Activated T-helper 1 cell treated with anti-CD3 and anti-CD28 coated beads, Interleukin-2, amount 50 U/mL, for 16 hours (primary cell): Measurements from ENCODE around the gene DPM1.
"Not testable (repeated sequence)": the region's sequence is repeated elsewhere in the genome, so short reads cannot be mapped to it uniquely, and the experiment has no call there.

Experiments used
- DNase-seq, 2 donors: peaks; one replicate each; pipeline ENCODE4 v3.0.0-alpha.2; 2020; ENCODE audit warnings: low read depth in 1 of 2, low spot score in 1 of 2

Gene DPM1

DNA sequence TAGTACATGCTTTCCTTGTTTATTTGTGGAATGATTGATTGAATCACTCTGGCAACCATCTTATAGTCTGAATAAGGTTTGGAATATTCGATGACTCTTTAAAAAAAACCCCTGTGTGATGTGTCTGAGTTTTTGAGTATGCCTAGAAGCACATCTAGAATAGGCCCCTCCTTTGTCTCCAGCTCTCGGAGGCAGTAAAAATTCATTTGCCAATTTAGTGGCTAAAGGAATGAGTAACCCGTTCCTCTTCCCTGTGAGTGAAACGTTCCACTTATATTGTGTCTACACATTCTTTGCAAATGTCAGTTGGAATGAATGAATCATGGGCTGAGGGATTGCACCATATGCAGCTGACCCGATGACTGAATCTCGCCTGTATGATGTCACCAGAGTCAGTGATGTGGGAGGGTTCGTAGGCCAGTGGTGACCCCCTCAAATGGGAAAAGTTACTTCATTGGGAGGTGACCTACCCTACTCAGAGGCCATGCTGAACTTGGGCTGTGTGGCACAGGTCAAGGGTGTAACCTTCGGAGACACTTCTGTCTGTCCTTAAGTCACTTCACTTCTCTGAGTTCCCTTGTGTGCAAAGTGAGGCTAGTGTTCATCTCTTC lies 21.8 kb upstream of the DPM1 start:
- no peak for DNase-seq

- not testable (repeated sequence) for DNase-seq
These were observed 20.2 kb upstream of the DPM1 start for GRCh38 chr20:50978533-50978932.

DNA sequence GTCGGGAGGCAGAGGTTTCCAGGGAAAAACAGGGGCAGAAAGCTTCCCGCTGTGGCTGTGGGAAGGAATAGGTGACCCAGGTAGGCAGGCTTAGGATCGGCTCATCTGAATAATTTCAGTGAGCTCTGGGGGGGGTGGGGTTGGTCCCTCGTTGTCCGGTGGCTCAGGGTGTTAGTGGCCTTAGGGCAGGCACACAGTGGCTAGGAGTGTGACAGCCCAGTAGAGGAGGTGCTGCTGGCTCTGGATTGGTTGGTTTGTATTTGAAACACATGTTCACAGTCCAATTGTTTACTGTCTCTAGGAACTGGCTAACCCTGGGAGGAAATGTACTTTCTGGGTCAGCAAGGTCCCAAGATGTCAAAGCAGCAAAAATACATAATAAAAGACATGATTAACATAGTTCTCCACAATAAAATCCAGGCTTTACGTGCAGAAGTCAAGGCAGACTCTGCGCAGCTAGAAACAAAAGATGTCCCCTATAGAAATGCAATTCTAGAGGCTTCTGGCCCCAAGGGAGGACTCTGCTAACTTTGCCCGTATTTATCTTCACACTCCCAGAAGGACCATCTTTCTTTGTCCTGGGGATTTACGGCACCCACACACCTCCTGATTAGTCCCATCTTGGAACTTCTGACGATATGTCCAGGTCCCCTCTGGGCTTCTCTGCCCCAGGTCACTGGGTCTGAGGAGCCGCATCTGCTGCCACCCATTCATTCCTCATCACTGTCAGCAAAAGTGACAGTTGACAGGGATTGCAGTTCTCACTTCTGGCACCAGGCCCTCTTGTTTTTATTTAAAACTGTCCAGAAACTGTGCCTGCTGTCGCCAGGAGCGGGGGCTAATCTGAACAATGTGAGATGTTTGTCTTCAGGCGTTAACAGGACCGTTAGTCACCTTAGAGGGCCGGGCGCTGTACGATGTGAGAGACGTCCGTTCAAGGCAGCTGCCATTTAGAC lies 19.0 kb upstream of the DPM1 start:
- no peak for DNase-seq

DNA sequence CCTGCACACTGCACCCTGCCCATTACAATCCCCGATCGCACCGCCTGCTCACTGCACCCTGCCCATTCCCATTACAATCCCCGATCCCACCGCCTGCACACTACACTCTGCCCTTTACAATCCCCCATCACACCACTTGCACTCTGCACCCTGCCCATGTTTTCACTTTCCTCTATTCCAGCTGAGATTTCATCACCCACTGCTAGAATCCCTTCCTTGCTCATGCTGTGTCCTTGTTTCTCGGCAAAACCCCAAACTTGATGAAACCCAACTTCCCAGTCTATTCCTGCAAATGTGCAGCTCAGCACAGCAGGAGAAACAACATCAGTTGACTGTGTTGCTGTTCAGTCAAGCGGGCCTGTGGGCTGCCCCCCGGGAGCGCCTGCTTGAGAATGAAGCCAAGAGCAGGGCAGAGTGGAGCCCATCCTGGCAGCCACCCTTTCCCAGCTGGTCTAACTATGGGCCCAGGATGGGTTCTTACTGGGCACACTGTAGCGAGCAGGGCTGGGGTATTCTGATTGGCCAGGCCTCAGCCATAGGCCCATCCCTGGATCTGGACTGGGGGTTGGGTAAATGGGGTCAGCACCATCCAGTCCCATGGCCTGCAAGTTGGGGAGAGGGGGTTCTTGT lies 17.5 kb upstream of the DPM1 start:
- DNase-seq = no peak

DNA sequence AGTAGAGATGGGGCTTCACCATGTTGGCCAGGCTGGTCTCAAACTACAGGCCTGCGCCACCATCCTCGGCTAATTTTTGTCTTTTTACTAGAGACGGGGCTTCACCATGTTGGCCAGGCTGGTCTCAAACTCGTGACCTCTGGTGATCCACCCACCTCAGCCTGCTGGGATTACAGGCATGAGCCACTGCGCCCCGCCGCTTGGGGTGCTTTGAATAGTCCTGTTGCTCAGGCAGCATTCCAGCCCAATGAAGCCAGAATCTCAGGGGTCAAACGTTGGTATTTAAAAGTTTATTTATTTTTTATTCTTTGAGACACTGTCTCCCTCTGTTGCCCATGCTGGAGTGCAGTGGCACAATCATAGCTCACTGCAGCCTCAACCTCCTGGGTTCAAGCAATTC lies 11.6 kb upstream of the DPM1 start:
- DNase-seq = no peak

- no peak for DNase-seq
These were observed 11.1 kb upstream of the DPM1 start for GRCh38 chr20:50969435-50969834.

DNA sequence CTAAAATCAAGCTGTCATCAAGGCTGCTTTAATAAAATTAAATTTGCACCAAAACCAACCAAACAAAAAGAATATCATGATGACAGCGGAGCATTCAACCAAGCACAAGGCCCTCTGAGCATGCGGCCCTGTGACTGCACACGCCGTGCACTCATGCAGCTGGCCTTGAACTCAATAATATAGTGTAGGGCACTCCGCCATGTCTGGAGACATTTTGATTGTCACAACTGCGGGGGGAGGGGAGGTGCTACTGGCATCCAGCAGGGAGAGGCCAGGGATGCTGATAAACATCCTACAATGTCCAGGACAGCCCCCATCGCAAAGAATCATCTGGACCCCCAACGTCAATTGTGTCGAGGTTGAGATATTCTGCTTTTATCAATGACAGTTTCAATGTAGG lies 10.0 kb upstream of the DPM1 start:
- DNase-seq = no peak

GRCh38 chr20:50967586-50967985 lies 9.3 kb upstream of the DPM1 start:
- DNase-seq = no peak

DNA sequence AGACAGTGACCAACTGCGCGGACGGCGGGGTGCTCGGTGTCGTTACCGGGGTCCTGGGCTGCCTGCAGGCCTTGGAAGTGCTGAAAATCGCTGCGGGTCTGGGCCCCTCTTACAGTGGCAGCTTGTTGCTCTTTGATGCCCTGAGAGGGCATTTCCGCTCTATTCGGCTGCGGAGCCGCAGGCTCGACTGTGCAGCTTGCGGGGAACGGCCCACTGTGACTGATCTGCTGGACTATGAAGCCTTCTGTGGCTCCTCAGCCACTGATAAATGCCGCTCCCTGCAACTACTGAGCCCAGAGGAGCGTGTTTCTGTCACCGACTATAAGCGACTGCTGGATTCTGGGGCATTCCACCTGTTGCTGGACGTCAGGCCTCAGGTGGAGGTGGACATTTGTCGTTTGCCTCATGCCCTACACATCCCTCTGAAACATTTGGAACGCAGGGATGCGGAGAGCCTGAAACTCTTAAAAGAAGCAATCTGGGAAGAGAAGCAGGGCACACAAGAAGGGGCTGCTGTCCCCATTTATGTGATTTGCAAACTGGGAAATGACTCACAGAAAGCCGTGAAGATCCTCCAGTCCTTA lies 1.3 kb upstream of the DPM1 start:
- DNase-seq = no peak

- peak; percentile 62 to 77 for DNase-seq
These were observed 547 bp upstream of the DPM1 start, which contains the start of gene MOCS3 for GRCh38 chr20:50958615-50959542. MOCS3 (plus strand) TSS chr20:50958818; CDS start chr20:50958843, 25 bp downstream.

DNA sequence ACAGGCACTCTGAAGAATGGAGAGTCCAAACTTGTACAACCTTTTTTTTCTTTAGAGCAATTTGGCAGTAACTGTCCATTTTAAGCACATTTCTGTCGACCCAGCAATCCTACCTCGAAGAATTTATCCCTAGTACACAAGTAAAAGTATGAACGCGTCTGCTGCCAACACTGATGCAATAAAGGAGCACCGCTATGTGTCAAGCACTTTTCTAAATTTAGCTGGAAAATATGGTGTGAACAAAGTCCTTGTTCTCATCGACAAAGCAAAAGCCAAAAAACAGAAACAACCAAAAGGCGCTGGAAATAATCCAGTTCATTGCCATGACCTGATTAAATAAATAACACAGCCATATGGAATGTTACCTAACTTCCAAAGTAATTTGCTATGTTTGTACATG lies 1.1 kb downstream of the DPM1 start:
- no peak for DNase-seq

DNA sequence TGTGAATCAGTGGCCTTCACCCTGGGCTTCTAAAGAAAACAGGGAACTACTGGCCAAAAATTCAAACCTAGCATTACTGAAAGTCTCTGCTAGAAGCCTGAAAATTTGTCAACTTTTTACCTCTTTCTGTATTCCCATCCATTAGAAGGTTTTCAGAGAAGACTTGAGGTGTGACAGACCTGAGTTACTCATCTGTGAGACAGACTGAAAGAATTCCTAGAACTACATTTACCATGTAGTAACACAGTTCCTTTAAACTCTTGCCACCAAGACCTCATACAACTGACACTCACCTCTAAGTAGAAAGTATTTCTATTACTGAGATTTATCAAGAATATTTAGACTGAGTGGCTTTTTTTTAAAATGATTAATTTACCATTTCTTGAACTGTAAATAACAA lies 4.5 kb downstream of the DPM1 start:
- no peak for DNase-seq

DNA sequence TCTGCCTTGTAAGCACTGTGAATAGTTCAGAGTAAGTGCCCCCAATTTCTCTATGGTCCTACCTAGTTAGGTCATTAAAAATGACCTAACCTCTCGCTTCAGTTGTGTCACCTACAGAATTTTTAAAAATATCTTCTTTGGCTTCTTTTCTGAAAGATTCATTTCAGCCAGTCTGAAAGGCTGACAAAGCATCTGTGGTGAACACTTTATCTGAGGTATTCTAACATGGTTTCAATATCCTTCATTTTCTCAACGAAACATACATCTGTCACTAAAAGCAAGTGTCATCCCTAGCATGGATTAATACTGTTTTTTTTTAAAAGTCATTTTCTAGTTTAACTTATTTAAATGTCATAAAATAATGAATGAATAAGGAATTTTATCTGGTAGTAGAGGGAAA lies 5.1 kb downstream of the DPM1 start:
- DNase-seq = no peak

DNA sequence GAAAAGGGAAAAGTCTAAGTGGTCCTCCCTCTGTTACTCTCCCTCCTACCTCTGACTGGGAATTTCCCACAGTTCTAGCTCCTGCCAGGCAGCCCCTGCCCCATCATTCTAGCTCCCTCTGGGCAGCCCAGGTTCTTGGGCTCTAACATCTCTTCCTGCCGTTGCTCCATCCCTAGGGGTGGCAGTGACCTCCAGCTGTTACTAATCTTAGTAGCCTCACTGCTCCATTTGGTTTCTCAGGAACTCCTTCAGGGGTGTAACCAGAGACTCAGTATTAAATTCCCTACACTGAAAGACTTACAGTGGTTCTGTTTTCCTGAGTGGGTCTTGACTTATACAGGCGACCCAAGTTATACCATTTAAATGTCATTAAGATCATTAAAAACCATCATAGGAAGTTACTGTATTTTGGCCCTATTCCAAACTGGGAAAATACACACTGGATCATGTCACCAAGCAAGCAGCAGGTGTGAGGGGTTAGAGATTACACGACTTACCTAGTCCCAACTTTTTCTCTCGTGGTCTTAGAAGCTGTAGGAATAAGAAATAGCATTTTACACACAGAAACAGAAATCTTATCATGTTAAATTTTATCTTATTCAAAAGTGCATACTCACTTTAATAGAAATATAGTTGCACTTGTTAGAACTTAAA lies 10.1 kb downstream of the DPM1 start:
- no peak for DNase-seq

- no peak for DNase-seq
These were observed 15.3 kb downstream of the DPM1 start for GRCh38 chr20:50943069-50943468.

DNA sequence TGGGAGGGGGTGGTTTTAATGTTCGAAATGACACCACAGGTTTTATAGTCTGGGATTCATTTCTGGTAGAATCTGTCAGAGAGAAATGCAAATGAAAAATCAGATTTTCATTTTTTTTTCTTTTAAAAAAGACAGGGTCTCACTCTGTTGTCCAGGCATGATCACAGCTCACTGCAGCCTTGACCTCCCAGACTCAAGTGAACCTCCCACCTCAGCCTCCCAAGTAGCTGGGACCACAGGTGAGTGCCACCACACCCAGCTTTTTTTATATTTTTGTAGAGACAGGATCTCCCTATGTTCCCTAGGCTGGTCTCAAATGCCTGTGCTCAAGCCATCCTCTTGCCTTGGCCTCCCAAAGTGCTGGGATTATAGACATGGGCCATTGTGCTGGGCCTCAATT lies 24.7 kb downstream of the DPM1 start:
- no peak for DNase-seq

GRCh38 chr20:50932691-50933280 lies 25.5 kb downstream of the DPM1 start:
- no peak for DNase-seq

DNA sequence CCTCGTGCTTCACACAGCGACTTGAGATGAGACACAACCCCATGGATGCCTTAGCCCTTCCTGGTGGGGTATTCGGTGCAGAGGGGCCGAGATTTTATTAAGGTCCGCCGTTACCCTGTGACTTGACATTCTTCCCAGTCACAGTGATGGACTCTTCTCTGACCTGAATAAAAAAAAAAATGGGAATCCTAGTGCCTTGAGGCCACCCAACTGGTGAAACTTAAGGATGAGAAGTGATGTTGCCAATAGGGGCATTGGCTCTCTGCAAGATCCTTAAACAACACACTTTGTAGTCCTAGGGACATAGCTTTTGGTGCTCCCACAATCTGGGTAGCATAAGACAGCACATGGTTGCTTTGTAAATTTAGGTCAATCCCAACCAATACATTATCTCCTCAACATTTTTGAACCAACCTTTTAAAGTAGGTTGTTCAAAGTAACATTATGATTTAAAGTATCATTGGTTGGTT lies 26.3 kb downstream of the DPM1 start:
- no peak for DNase-seq

DNA sequence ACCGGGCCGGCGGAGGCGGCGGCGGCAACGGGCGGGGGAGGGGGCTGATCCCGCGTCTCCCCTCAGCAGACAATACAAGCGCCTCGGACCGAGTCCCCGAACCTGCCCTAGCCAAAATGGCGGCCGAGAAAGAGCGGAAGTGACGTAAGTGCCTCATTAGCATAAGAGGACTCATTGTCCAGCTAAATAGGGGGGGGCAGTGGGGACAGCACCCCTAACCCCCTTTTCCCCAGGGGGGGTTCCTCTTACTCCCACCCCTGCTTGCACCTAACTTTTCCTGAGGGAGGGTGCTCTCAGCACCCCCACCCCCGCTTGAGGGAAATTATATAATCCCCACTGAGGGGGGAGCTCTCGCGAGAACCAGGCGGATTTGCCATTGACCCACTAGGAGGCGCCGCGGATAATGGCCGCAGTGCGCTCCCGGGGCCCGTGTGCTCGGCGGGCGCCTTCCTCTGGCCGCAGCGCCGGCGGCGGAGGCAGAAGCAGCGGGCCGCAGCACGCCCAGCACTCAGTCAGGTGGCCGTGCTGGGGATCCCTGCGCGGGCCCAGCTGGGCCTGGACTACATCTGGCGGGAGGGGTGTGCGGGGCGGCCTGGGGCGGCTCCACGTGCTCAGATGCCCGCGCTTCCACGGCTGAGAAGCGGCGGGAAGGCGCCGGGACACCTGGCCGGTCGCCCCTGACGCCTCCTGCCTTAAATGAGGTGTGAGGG lies 26.9 kb downstream of the DPM1 start, which contains the start of gene ADNP:
TSS of gene ADNP (minus strand) at position 132 of the 710 bp plus-strand sequence. CDS start 27,441 bp downstream, outside the sequence.
- peak; percentile 68 to 73 for DNase-seq
